ENCODE measurements around the gene MELTF.

MELTF gene

DNA sequence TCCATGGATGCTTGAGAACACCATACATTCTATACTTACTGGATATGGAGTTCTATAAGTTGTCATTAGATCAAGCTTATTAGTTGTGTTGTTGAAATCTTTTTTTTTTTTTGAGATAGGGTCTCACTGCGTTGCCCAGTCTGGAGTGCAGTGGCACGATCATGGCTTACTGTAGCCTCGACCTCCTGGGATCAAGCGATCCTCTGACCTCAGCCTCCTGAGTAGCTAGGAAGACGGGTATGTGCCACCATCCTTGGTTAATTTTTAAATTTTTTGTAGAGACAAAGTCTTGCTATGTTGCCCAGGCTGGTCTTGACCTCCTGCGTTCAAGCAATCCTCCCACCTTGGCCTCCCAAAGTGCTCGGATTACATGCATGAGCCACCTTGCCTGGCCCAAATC lies 74.8 kb downstream of the MELTF start:
- H3K4me3 ChIP-seq (ENCODE audit: low read depth in 1 of 2, low read length in 2 of 2), result no peak overlapping the region
- no peaks in the 10 kb centered on the region for H3K27me3 ChIP-seq (ENCODE audit: control insufficient read depth in 1 of 2, insufficient read depth in 2 of 2, low read length in 2 of 2)
- peaks cover 0 to 4% of the 10 kb centered on the region in 2 donors for H3K36me3 ChIP-seq (ENCODE audit: control insufficient read depth in 1 of 2, insufficient read depth in 2 of 2, low read length in 2 of 2)
- H3K4me1 ChIP-seq (ENCODE audit: control insufficient read depth in 1 of 2, insufficient read depth in 2 of 2, low read length in 2 of 2), result no peaks in the 10 kb centered on the region
- H3K9ac ChIP-seq (ENCODE audit: low read depth in 1 of 2, low read length in 2 of 2), result no peak overlapping the region
- no peak overlapping the region for H3K27ac ChIP-seq (ENCODE audit: low read depth, low read length)
- no peaks in the 10 kb centered on the region for H3K9me3 ChIP-seq (ENCODE audit: control insufficient read depth in 1 of 2, low read length in 2 of 2)

Data from duodenal mucosa (tissue), 2 donors.